NOMO-1 treated with dmso at 0.1 percent for 144 hours (cell line): ENCODE data around the gene RIMS4.
"Not testable (repeated sequence)": the region's sequence is repeated elsewhere in the genome, so short reads cannot be mapped to it uniquely, and the experiment has no call there.

Experiments
- DNase-seq: peaks from one replicate; lab custom pipeline; 2025; ENCODE audit not compliant: unreplicated experiment; lab: John Stamatoyannopoulos, UW

The RIMS4 gene

GRCh38 chr20:44765701-44766347, 44.5 kb downstream of the RIMS4 start:
- no peak for DNase-seq

- no peak for DNase-seq
Measured at GRCh38 chr20:44765091-44765490, 45.3 kb downstream of the RIMS4 start.

DNA sequence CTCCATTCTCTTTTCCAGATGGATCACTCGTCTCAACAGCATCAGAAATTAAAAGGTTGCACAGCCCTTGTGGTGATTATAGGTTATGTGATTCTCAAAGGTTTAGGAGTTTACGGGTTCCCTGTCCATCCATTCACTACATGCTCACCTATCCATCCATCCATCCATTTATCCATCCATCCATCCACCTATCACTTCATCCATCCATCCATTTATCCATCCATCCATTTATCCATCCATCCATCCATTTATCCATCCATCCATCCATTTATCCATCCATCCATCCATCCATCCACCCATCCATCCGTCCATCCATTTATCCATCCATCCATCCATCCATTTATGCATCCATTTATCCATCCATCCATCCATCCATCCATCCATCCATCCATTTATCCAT, 46.5 kb downstream of the RIMS4 start:
- DNase-seq, result not testable (repeated sequence)

DNA sequence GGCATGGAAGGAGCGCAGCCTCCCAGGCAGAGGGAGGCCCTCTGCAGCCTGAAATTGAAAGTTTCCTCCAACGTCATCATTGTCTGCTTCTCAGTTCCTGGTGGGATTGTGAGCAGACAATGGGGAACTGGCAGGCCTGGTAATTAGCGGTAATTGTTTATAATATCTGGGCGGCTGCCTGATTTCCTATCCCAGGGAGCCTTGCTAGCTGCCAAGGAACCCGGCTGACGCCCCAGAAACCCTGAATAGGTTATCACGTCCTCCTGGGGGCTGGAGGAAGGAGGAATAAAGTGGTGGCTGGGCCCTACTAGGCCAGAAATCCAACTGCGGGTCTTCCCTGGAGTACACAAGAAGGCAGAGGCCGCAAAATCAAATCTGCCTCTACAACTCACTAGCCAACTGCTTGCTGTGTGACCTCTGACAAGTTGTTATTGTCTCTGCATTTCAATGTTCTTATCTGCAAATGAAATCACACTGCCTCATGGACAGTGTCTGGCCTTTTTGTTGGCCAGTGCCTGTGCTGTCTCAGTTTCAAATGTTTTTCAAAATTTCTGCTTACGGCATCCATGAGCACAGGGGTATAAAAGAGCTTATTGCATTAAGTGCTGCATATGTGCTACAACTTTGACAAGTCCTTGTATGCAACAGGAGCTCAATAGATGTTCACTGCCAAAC, 47.7 kb downstream of the RIMS4 start:
- DNase-seq, result no peak

GRCh38 chr20:44761423-44761822, 48.9 kb downstream of the RIMS4 start:
- no peak for DNase-seq

GRCh38 chr20:44759595-44759994, 50.8 kb downstream of the RIMS4 start:
- DNase-seq, result no peak

- no peak for DNase-seq
Measured at GRCh38 chr20:44758247-44759101, 51.9 kb downstream of the RIMS4 start.

GRCh38 chr20:44756956-44757355, 53.4 kb downstream of the RIMS4 start:
- no peak for DNase-seq

GRCh38 chr20:44756011-44756688, 54.2 kb downstream of the RIMS4 start:
- no peak for DNase-seq

DNA sequence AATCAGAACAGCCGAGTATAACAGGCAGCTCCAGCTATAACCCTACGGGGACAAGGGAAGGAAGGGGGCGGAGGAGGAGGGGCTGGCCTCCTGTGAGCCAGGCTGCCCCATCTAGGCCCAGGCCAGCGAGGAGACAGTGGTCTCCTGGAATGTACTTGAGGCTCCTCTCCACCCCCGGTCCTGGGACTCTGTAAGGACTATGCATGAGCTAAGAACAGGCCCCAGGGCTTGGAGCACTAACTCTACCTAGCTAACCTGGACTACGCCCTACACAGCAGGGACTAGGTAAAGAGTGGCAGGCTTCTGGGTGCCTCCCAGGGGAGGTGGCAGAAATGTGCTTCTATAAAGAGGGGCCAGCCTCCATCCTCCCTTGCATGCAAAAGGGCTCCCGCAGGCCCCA, 55.8 kb downstream of the RIMS4 start:
- no peak for DNase-seq

DNA sequence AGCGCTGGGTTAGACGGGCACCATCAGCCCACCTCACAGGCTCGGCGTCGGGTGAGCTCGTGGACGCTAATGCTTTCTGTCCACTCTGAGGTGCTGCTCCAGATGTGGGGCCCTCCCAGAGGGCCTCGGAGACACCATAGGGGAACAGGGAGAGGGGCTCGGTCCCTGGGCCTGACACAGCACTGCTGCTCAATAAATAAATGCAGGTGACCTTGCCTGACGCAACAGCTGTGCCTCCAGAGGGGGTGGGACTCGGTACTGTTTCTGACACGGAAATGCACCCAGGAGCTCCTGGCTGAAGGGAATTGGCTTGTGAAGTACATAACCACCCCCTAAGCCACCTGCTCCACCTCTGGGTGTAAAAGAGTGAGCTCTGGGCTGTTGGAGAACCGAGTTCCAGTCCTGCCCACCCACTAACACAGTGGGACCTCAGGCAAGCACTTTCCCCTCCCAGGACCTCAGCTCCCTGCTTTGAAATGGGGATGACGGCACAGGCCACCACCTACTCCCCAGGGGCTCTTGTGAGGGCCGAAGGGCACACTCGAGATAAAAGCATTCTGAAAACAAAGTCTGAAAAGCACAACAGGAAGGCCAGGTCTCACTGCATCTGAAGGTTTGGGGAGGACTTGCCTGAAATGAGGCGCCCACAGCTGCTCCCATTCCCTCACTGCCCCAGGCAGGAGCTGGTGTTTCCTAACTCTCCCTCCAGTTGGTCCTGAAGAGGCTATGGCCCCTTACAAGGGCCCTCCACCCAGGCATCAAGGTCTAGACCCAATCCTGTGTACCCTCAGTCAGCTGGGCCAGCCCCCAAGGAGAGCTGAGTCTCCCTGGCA, 58.0 kb downstream of the RIMS4 start:
- DNase-seq, result no peak

- DNase-seq, result no peak
Measured at GRCh38 chr20:44750081-44750805, 60.1 kb downstream of the RIMS4 start.

- no peak for DNase-seq
Measured at GRCh38 chr20:44748005-44748370, 62.4 kb downstream of the RIMS4 start.

DNA sequence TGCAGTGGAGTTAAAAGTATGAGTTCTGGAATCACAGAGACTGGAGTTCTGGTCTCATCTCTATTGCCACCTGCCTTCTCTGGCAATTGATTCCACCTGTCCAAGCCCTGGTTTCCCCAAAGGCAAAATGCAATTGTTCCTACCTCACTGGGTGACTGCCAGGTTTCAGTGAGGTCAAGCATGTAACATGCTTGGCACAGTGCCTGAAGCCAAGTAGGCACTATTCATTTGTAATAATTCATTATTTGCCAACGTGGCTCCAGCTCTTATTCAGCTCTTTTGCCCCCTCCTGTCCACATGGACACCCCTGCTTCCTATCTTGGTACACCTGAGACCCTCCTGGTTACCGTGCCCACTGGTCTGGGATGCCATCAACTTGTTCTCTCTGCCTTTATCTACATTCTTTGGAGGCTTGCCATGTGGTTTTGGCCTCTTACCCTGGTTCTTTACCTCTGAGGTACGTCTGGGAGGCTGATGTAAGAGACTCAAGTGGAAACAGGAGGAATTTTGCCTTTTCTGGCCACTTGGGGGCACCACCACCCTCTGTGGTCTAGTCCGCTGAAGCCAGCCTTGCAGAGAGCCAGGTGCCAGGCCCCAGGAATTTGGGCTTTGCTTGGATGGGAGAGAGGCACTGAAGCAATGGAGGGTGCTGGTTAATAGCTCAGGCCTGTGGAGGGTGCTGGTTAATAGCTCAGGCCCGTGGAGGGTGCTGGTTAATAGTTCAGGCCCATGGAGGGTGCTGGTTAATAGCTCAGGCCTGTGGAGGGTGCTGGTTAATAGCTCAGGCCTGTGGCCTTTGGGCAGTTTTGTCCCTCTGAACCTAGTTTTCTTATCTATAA, 63.0 kb downstream of the RIMS4 start:
- peak; percentile 30 for DNase-seq

- no peak for DNase-seq
Measured at GRCh38 chr20:44746367-44747165, 63.8 kb downstream of the RIMS4 start.

GRCh38 chr20:44745598-44746366, 64.6 kb downstream of the RIMS4 start, which contains the start of gene KCNK15:
Gene KCNK15, plus strand, starts transcription at chr20:44745865. Its CDS starts 46 bp downstream, at chr20:44745911.
- DNase-seq, result no peak

DNA sequence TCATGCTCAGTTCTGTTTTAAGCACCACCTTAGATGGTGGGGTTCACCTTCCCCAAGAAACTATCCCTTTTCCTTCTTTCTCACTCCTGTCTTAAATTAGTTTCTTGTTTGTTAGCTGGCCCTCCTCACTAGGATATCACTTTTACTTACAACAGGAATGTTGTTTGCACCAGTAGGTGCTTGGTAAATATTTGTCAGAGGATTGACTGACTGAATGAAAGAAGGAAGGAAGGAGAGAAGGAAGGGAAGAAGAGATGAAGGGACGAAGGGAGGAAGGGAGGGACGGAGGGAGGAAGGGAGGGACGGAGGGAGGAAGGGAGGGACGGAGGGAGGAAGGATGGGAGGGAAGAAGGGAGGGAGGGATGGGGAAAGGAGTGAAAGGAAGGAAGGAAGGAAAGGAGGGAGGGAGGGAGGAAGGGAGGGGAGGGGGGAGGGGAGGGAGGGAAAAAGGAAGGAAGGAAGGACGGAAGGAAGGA, 65.2 kb downstream of the RIMS4 start:
- DNase-seq, result no peak
